GM23338 (cell line): ENCODE data around the gene GRIA2. TPM values are rescaled to one million over a fixed set of nuclear protein-coding genes. Genes with fewer than 3 reads are reported as not detected.

ENCODE experiments used
- ATAC-seq: fragments of 200-7000 bp; cut with Tn5 transposase; 3 replicates; pipeline ENCODE4 v1.9.1; 2020
- DNase-seq: peaks from one replicate; pipeline ENCODE4 v3.0.0-alpha.2; 2015; ENCODE audit warnings: low spot score
- H2AFZ ChIP-seq: fragments of 200-600 bp; sonication (generic); 2 replicates; pipeline ENCODE4 v1.8.0; 2016; ENCODE audit warnings: antibody characterized with exemption, mild to moderate bottlenecking, moderate library complexity
- H3F3A ChIP-seq: fragments of 200-600 bp; sonication (generic); replicated peaks from 2 replicates; pipeline ENCODE4 v1.8.0; 2017; ENCODE audit warnings: antibody characterized with exemption, mixed run types, low read depth
- H3K27ac ChIP-seq: fragments of 200-600 bp; sonication (generic); 2 replicates; pipeline ENCODE4 v1.6.1; 2016; ENCODE audit warnings: low read depth
- H3K27me3 ChIP-seq: fragments of 200-600 bp; sonication (generic); 2 replicates; pipeline ENCODE4 v1.8.0; 2016; ENCODE audit warnings: mild to moderate bottlenecking, mixed run types, moderate library complexity; ENCODE audit not compliant: insufficient read depth
- H3K36me3 ChIP-seq: fragments of 200-600 bp; sonication (generic); 2 replicates; pipeline ENCODE4 v1.8.0; 2016; ENCODE audit warnings: mild to moderate bottlenecking; ENCODE audit not compliant: insufficient read depth
- H3K4me1 ChIP-seq: fragments of 200-600 bp; sonication (generic); 2 replicates; pipeline ENCODE4 v1.8.0; 2016; ENCODE audit warnings: mild to moderate bottlenecking, moderate library complexity; ENCODE audit not compliant: insufficient read depth
- H3K4me2 ChIP-seq: fragments of 200-600 bp; sonication (generic); 2 replicates; pipeline ENCODE4 v1.7.1; 2017; ENCODE audit warnings: mixed run types
- H3K4me3 ChIP-seq: fragments of 200-600 bp; sonication (generic); 2 replicates; pipeline ENCODE4 v1.6.1; 2016; ENCODE audit warnings: mixed run types
- H3K79me2 ChIP-seq: fragments of 200-600 bp; sonication (generic); replicated peaks from 2 replicates; pipeline ENCODE4 v1.8.0; 2017; ENCODE audit warnings: mild to moderate bottlenecking; ENCODE audit not compliant: insufficient read depth
- H3K9me2 ChIP-seq: fragments of 200-600 bp; sonication (generic); 2 replicates; pipeline ENCODE4 v1.8.0; 2017; ENCODE audit not compliant: insufficient read depth
- H4K20me1 ChIP-seq: fragments of 200-600 bp; sonication (generic); replicated peaks from 2 replicates; pipeline ENCODE4 v1.8.0; 2017; ENCODE audit warnings: mild to moderate bottlenecking; ENCODE audit not compliant: insufficient read depth
- H3K27ac Mint-ChIP-seq: 2 replicates; pipeline ENCODE4 v1.8.0; 2020; ENCODE audit warnings: inconsistent platforms, mild to moderate bottlenecking, moderate library complexity, mixed read lengths
- H3K27me3 Mint-ChIP-seq: 3 replicates; pipeline ENCODE4 v1.8.0; 2022; ENCODE audit warnings: low read depth, mild to moderate bottlenecking, moderate library complexity, mixed read lengths, inconsistent platforms; ENCODE audit not compliant: insufficient read depth, poor library complexity
- H3K36me3 Mint-ChIP-seq: 3 replicates; pipeline ENCODE4 v1.8.0; 2021; ENCODE audit warnings: low read depth, mild to moderate bottlenecking, inconsistent platforms, moderate library complexity, mixed read lengths
- H3K4me1 Mint-ChIP-seq: 3 replicates; pipeline ENCODE4 v1.8.0; 2020; ENCODE audit warnings: mild to moderate bottlenecking, inconsistent platforms, mixed read lengths
- H3K4me3 Mint-ChIP-seq: 3 replicates; pipeline ENCODE4 v1.8.0; 2021; ENCODE audit warnings: moderate library complexity, mild to moderate bottlenecking, inconsistent platforms, mixed read lengths
- H3K9me3 Mint-ChIP-seq: 3 replicates; pipeline ENCODE4 v1.8.0; 2020; ENCODE audit warnings: moderate library complexity, mild to moderate bottlenecking, inconsistent platforms, mixed read lengths
- CREB1 ChIP-seq: fragments of 250-450 bp; sonication (Bioruptor Pico); IDR thresholded peaks from 2 replicates; pipeline ENCODE4 v1.5.0; 2020; ENCODE audit warnings: low read depth, mild to moderate bottlenecking, moderate library complexity
- JUNB ChIP-seq: IDR thresholded peaks from one replicate; pipeline ENCODE4 v1.6.1; 2016; ENCODE audit warnings: antibody characterized with exemption; ENCODE audit not compliant: unreplicated experiment
- NANOG ChIP-seq: IDR thresholded peaks from 2 replicates; pipeline ENCODE4 v1.6.1; 2016; ENCODE audit warnings: antibody characterized with exemption, borderline replicate concordance
- STAT1 ChIP-seq: IDR thresholded peaks from one replicate; pipeline ENCODE4 v1.6.1; 2016; ENCODE audit warnings: antibody characterized with exemption; ENCODE audit not compliant: unreplicated experiment
- ZNF114 ChIP-seq: fragments of 250-450 bp; sonication (Bioruptor Pico); IDR thresholded peaks from 2 replicates; pipeline ENCODE4 v1.5.0; 2020; ENCODE audit warnings: mild to moderate bottlenecking, moderate library complexity
- ZNF331 ChIP-seq: fragments of 250-450 bp; sonication (Bioruptor Pico); IDR thresholded peaks from 2 replicates; pipeline ENCODE4 v1.5.0; 2020; ENCODE audit warnings: low read depth, mild to moderate bottlenecking, moderate library complexity
- polyA plus RNA-seq: library from polyadenylated mRNA; unstranded; fragments of >200 nt; fragmentation: Nextera tagmentation; extraction: Ambion mirVana; gene quantifications from 2 replicates; pipeline ENCODE4 v1.2.1, GENCODE V29; 2016
- total RNA-seq: library from RNA; depleted of rRNA; stranded (reverse); fragments of >200 nt; shearing (Covaris generic); gene quantifications from 2 replicates; pipeline ENCODE4 v1.2.3, GENCODE V29; 2014
- TF ChIP-seq, protein P1 (sequence below), 2 experiments: fragments of 200-600 bp in 1 of 2; sonication (generic) in 1 of 2; conservative IDR thresholded peaks; 2 replicates each; pipeline versions ENCODE4 v1.5.1 to v1.6.1; 2016 to 2017; ENCODE audit warnings: antibody characterized with exemption in 2 of 2, low read depth in 2 of 2, mild to moderate bottlenecking in 2 of 2, moderate library complexity in 1 of 2
- TF ChIP-seq, protein P2 (sequence below): IDR thresholded peaks from one replicate; pipeline ENCODE4 v1.6.1; 2018; ENCODE audit warnings: antibody characterized with exemption; ENCODE audit not compliant: unreplicated experiment
- TF ChIP-seq, protein P3 (sequence below): fragments of 250-450 bp; sonication (Bioruptor Pico); IDR thresholded peaks from 2 replicates; pipeline ENCODE4 v1.5.0; 2020; ENCODE audit warnings: mild to moderate bottlenecking, moderate library complexity

The GRIA2 gene
- total and polyA plus RNA-seq, 2 experiments from 2014 or later = not detected

DNA sequence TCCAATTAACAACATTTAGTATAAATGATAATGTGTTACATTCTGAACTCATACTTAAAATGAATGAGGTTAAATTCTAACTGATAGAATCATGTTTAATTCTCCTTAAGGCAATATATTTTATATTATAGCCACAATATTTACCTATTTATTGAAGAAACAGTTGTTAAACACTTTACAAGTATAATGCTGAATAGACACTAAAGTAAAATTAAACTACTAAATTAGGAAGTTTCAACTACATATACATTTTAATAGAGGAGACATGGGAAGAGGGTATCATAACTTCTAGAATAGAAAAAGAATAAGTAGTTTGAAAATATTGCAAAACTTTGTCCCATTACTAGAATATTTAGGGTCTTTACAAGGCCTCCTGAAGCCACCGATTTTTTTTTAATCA lies 36.2 kb upstream of the GRIA2 start:
- Histone ChIP-seq H3K4me2 (no peak overlapping the region), H3K27ac (no peak overlapping the region), H3F3A (no peaks in the 10 kb centered on the region), H4K20me1 (no peaks in the 10 kb centered on the region), H3K9me2 (no peaks in the 10 kb centered on the region), H3K36me3 (no peaks in the 10 kb centered on the region), H3K4me1 (no peaks in the 10 kb centered on the region), H3K79me2 (no peaks in the 10 kb centered on the region), H3K27me3 (no peaks in the 10 kb centered on the region), H2AFZ (no peak overlapping the region), H3K4me3 (no peak overlapping the region)
- H3K27ac Mint-ChIP-seq = no peak overlapping the region
- peaks cover 5% of the 10 kb centered on the region; the same call in 2 of the 3 replicates for H3K9me3 Mint-ChIP-seq
- peaks cover 4% of the 10 kb centered on the region for H3K27me3 Mint-ChIP-seq
- H3K4me3 Mint-ChIP-seq = no peak overlapping the region
- peaks cover 6% of the 10 kb centered on the region; the same call in 2 of the 3 replicates for H3K36me3 Mint-ChIP-seq
- no peak for DNase-seq
- TF ChIP-seq, protein P1, sequence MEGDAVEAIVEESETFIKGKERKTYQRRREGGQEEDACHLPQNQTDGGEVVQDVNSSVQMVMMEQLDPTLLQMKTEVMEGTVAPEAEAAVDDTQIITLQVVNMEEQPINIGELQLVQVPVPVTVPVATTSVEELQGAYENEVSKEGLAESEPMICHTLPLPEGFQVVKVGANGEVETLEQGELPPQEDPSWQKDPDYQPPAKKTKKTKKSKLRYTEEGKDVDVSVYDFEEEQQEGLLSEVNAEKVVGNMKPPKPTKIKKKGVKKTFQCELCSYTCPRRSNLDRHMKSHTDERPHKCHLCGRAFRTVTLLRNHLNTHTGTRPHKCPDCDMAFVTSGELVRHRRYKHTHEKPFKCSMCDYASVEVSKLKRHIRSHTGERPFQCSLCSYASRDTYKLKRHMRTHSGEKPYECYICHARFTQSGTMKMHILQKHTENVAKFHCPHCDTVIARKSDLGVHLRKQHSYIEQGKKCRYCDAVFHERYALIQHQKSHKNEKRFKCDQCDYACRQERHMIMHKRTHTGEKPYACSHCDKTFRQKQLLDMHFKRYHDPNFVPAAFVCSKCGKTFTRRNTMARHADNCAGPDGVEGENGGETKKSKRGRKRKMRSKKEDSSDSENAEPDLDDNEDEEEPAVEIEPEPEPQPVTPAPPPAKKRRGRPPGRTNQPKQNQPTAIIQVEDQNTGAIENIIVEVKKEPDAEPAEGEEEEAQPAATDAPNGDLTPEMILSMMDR (conservative IDR thresholded peaks at IDR 0.05; ENCODE audit: low read depth in 2 of 2) = no peak
- no peak for TF ChIP-seq ZNF114 (CRISPR knock-in tag)
- TF ChIP-seq, protein P2, sequence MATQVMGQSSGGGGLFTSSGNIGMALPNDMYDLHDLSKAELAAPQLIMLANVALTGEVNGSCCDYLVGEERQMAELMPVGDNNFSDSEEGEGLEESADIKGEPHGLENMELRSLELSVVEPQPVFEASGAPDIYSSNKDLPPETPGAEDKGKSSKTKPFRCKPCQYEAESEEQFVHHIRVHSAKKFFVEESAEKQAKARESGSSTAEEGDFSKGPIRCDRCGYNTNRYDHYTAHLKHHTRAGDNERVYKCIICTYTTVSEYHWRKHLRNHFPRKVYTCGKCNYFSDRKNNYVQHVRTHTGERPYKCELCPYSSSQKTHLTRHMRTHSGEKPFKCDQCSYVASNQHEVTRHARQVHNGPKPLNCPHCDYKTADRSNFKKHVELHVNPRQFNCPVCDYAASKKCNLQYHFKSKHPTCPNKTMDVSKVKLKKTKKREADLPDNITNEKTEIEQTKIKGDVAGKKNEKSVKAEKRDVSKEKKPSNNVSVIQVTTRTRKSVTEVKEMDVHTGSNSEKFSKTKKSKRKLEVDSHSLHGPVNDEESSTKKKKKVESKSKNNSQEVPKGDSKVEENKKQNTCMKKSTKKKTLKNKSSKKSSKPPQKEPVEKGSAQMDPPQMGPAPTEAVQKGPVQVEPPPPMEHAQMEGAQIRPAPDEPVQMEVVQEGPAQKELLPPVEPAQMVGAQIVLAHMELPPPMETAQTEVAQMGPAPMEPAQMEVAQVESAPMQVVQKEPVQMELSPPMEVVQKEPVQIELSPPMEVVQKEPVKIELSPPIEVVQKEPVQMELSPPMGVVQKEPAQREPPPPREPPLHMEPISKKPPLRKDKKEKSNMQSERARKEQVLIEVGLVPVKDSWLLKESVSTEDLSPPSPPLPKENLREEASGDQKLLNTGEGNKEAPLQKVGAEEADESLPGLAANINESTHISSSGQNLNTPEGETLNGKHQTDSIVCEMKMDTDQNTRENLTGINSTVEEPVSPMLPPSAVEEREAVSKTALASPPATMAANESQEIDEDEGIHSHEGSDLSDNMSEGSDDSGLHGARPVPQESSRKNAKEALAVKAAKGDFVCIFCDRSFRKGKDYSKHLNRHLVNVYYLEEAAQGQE = no peak
- TF ChIP-seq JUNB = no peak
- no peak for TF ChIP-seq ZNF331 (CRISPR knock-in tag)
- no peak for TF ChIP-seq STAT1
- TF ChIP-seq, protein P3, sequence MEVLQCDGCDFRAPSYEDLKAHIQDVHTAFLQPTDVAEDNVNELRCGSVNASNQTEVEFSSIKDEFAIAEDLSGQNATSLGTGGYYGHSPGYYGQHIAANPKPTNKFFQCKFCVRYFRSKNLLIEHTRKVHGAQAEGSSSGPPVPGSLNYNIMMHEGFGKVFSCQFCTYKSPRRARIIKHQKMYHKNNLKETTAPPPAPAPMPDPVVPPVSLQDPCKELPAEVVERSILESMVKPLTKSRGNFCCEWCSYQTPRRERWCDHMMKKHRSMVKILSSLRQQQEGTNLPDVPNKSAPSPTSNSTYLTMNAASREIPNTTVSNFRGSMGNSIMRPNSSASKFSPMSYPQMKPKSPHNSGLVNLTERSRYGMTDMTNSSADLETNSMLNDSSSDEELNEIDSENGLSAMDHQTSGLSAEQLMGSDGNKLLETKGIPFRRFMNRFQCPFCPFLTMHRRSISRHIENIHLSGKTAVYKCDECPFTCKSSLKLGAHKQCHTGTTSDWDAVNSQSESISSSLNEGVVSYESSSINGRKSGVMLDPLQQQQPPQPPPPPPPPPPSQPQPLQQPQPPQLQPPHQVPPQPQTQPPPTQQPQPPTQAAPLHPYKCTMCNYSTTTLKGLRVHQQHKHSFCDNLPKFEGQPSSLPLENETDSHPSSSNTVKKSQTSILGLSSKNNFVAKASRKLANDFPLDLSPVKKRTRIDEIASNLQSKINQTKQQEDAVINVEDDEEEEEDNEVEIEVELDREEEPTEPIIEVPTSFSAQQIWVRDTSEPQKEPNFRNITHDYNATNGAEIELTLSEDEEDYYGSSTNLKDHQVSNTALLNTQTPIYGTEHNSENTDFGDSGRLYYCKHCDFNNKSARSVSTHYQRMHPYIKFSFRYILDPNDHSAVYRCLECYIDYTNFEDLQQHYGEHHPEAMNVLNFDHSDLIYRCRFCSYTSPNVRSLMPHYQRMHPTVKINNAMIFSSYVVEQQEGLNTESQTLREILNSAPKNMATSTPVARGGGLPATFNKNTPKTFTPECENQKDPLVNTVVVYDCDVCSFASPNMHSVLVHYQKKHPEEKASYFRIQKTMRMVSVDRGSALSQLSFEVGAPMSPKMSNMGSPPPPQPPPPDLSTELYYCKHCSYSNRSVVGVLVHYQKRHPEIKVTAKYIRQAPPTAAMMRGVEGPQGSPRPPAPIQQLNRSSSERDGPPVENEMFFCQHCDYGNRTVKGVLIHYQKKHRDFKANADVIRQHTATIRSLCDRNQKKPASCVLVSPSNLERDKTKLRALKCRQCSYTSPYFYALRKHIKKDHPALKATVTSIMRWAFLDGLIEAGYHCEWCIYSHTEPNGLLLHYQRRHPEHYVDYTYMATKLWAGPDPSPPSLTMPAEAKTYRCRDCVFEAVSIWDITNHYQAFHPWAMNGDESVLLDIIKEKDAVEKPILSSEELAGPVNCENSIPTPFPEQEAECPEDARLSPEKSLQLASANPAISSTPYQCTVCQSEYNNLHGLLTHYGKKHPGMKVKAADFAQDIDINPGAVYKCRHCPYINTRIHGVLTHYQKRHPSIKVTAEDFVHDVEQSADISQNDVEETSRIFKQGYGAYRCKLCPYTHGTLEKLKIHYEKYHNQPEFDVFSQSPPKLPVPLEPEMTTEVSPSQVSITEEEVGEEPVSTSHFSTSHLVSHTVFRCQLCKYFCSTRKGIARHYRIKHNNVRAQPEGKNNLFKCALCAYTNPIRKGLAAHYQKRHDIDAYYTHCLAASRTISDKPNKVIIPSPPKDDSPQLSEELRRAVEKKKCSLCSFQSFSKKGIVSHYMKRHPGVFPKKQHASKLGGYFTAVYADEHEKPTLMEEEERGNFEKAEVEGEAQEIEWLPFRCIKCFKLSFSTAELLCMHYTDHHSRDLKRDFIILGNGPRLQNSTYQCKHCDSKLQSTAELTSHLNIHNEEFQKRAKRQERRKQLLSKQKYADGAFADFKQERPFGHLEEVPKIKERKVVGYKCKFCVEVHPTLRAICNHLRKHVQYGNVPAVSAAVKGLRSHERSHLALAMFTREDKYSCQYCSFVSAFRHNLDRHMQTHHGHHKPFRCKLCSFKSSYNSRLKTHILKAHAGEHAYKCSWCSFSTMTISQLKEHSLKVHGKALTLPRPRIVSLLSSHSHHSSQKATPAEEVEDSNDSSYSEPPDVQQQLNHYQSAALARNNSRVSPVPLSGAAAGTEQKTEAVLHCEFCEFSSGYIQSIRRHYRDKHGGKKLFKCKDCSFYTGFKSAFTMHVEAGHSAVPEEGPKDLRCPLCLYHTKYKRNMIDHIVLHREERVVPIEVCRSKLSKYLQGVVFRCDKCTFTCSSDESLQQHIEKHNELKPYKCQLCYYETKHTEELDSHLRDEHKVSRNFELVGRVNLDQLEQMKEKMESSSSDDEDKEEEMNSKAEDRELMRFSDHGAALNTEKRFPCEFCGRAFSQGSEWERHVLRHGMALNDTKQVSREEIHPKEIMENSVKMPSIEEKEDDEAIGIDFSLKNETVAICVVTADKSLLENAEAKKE = no peak
- no peak for TF ChIP-seq NANOG
- no peak for TF ChIP-seq CREB1 (CRISPR knock-in tag)
- peaks cover 6% of the 10 kb centered on the region; the same call in 2 of the 3 replicates for H3K4me1 Mint-ChIP-seq
- ATAC-seq = no peak
